Psoas muscle (tissue), 8 donors: ENCODE measurements around the gene NEUROD6. TPM values are rescaled to one million over a fixed set of nuclear protein-coding genes. Genes with fewer than 3 reads are reported as not detected.

Experiments
- ATAC-seq, 4 donors: fragments of 200-7000 bp; cut with Tn5 transposase; one replicate each; pipeline ENCODE4 v1.9.1; 2020; ENCODE audit warnings: moderate library complexity in 3 of 4, mild to moderate bottlenecking in 2 of 4
- DNase-seq, 2 donors: peaks; one replicate each; pipeline ENCODE4 v3.0.0-alpha.2; 2020
- H3K27ac ChIP-seq: fragments of 200-600 bp; one replicate; pipeline ENCODE4 v1.8.0; 2022
- H3K27me3 ChIP-seq, 3 donors: fragments of 200-600 bp in 1 of 3; one replicate each; pipeline versions ENCODE4 v1.6.1 to v1.8.0; 2013 to 2022; ENCODE audit warnings: low read length in 2 of 3, mild to moderate bottlenecking in 2 of 3, moderate library complexity in 1 of 3; ENCODE audit not compliant: insufficient read depth in 3 of 3
- H3K36me3 ChIP-seq, 2 donors: fragments of 200-600 bp in 1 of 2; one replicate each; pipeline versions ENCODE4 v1.6.1 to v1.8.0; 2013 to 2022; ENCODE audit warnings: low read depth in 1 of 2, mild to moderate bottlenecking in 1 of 2, moderate library complexity in 1 of 2; ENCODE audit not compliant: insufficient read depth in 1 of 2
- H3K4me1 ChIP-seq: fragments of 200-600 bp; one replicate; pipeline ENCODE4 v1.8.0; 2022
- H3K4me3 ChIP-seq: fragments of 200-600 bp; one replicate; pipeline ENCODE4 v1.8.0; 2022; ENCODE audit warnings: mild to moderate bottlenecking
- H3K9me3 ChIP-seq: fragments of 200-600 bp; one replicate; pipeline ENCODE4 v1.8.0; 2022
- WGBS, 3 donors: extraction: QIAGEN DNeasy Blood & Tissue Kit; methylation state at CpG; one replicate each; pipeline versions ENCODE4 v1.1.6 to v1.1.7; 2013; 5-methylcytosine and 5-hydroxymethylcytosine counted together
- intact Hi-C, 2 donors: fragments of 100-400 bp; cut with DNase I; formaldehyde crosslinking; loops; one replicate each; pipeline versions ENCODE4 v1.11.0 to v1.14.2; 2022
- polyA plus RNA-seq, 3 donors: library from polyadenylated mRNA; stranded (reverse); fragments of 200-250 nt; gene quantifications; one replicate each; pipeline ENCODE4 v1.2.3, GENCODE V29; 2013
- total RNA-seq, 4 donors: library from RNA; stranded (reverse); fragmentation: NEBNext Ultra II Directional in 2 of 4; extraction: Animal tissue kit (Norgen Biotek cat#: 25700) in 2 of 4; gene quantifications; one replicate each; pipeline versions ENCODE4 v1.2.1 to v1.2.4, GENCODE V29; 2021 to 2023
- TF ChIP-seq, protein P1 (sequence below): fragments of 200-600 bp; IDR thresholded peaks from one replicate; pipeline ENCODE4 v1.8.0; 2022; ENCODE audit warnings: antibody characterized with exemption
- donor health status: healthy with polysubstance abuse.
- donor health status: DM: no; HTN: no; CAD: no; lungs with moderate emphysema.
- donor health status: Bipolar disorder and iron deficiency.
- donor health status: healthy.
- donor health status: DM: yes; HTN: yes; CAD: no.
- donor health status: DM: no; HTN: no; CAD: no.
- donor health status: DM: no; HTN: no; CAD: no.
- donor health status: DM: yes; HTN: yes; CAD: no.

The NEUROD6 gene
- total and polyA plus RNA-seq, 7 donors, result 0.05 TPM; not detected in 6

DNA sequence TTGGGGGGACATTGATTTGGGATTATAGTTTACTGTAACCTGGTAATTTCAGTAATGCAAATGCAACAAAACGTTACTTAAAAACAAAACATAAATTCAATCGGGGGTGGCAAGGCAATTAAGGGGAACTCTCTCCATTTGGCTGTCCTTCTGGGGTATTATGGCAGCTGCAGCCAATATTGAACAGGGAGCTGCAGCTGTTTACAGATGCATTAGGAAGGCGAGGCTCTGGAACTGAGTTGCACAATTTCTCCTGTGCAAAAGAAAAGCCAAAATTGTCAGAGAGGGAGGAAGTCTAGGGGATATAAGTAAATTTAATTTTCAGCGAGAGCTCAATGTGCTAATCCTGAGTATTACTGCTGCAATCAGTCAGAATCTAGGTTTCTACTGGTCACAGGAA is 36.1 kb downstream of the NEUROD6 start:
- peaks cover 0 to 2% (median 0%) of the 10 kb centered on the region in 3 donors for H3K27me3 ChIP-seq
- H3K36me3 ChIP-seq, result no peaks in the 10 kb centered on the region
- DNase-seq, result no peak
- intact Hi-C loops, result no loop called here
- no peaks in the 10 kb centered on the region for H3K9me3 ChIP-seq
- TF ChIP-seq, protein P1, sequence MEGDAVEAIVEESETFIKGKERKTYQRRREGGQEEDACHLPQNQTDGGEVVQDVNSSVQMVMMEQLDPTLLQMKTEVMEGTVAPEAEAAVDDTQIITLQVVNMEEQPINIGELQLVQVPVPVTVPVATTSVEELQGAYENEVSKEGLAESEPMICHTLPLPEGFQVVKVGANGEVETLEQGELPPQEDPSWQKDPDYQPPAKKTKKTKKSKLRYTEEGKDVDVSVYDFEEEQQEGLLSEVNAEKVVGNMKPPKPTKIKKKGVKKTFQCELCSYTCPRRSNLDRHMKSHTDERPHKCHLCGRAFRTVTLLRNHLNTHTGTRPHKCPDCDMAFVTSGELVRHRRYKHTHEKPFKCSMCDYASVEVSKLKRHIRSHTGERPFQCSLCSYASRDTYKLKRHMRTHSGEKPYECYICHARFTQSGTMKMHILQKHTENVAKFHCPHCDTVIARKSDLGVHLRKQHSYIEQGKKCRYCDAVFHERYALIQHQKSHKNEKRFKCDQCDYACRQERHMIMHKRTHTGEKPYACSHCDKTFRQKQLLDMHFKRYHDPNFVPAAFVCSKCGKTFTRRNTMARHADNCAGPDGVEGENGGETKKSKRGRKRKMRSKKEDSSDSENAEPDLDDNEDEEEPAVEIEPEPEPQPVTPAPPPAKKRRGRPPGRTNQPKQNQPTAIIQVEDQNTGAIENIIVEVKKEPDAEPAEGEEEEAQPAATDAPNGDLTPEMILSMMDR, result no peak
- no peak overlapping the region for H3K27ac ChIP-seq
- 19 to 30% (median 21%) methylated on average over 4 of the region's 4 CpGs for WGBS, 3 donors
- ATAC-seq, result no peak
- no peaks in the 10 kb centered on the region for H3K4me1 ChIP-seq
- no peak overlapping the region for H3K4me3 ChIP-seq

DNA sequence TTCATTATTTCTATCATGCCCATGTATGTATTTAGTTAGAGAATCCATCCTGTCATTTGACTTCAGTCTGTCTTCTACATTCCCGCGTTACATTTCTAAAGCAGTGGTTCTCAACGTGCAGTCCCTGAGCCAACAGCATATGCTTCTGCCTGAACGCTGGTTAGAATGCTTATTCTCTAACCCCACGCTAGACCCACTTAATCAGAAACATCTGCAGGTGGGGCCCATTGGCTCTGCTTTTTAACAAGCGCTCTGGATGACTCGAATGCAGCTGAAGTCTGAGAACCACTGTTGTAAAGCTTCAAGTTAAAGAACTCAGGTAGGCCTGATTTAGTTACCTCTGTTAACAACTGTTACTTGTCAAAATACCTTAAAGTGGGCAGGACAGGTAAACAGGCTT is 38.2 kb downstream of the NEUROD6 start:
- no peaks in the 10 kb centered on the region for H3K4me1 ChIP-seq
- TF ChIP-seq, protein P1, result no peak
- H3K4me3 ChIP-seq, result no peak overlapping the region
- no peaks in the 10 kb centered on the region for H3K9me3 ChIP-seq
- no peak for DNase-seq
- peaks cover 0 to 2% (median 0%) of the 10 kb centered on the region in 3 donors for H3K27me3 ChIP-seq
- intact Hi-C loops, result no loop called here
- no peaks in the 10 kb centered on the region for H3K36me3 ChIP-seq
- no peak for ATAC-seq
- 43 to 52% (median 48%) methylated on average over 7 of the region's 7 CpGs for WGBS, 3 donors
- H3K27ac ChIP-seq, result no peak overlapping the region

DNA sequence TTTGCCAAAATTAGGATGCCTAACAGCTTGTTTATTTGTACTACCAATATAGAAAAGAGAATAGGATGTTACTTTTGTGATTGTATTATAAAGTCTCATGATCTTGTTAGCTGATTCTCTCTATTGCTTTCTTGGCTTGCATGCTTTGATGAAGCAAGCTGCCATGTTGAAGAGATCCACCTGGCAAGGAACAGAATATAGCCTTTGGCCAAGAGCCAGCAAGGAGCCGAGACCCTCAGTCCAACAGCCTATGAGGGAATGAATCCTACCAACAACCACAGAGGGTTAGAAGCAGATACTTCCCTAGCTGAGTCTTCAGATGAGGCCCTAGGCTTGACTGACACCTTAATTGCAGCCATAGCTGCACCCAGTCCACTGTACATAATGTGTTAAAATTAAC is 41.2 kb downstream of the NEUROD6 start:
- intact Hi-C loops, result no loop called here
- peaks cover 0 to 2% (median 0%) of the 10 kb centered on the region in 3 donors for H3K27me3 ChIP-seq
- WGBS, 3 donors, result 10 to 31% (median 11%) methylated on average over 1 of the region's 1 CpG
- no peak overlapping the region for H3K4me3 ChIP-seq
- no peaks in the 10 kb centered on the region for H3K4me1 ChIP-seq
- ATAC-seq (no peak), DNase-seq (no peak)
- TF ChIP-seq, protein P1, result no peak
- H3K9me3 ChIP-seq, result no peaks in the 10 kb centered on the region
- no peaks in the 10 kb centered on the region for H3K36me3 ChIP-seq
- H3K27ac ChIP-seq, result no peak overlapping the region

DNA sequence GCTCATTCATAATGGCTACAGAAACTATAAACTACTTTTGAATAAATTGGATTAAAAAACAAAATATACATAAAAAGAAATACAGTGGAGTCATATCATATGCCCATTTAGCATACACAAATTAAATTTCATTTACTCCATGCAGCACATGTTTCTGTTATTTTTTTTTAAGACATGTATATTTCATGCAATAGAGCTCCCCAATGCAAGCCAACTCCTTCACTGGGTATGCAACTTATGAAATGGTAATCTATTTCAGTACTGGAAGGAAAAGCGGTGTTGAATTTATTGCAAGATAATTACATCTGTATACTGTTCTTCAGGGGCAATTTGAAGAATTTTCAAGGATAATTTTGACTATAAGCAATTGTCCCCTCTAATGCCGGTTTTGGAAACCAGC is 49.9 kb downstream of the NEUROD6 start:
- no peaks in the 10 kb centered on the region for H3K9me3 ChIP-seq
- no peaks in the 10 kb centered on the region for H3K36me3 ChIP-seq
- ATAC-seq (no peak), DNase-seq (no peak)
- TF ChIP-seq, protein P1, result no peak
- intact Hi-C loops, result no loop called here
- H3K27ac ChIP-seq, result no peak overlapping the region
- no peaks in the 10 kb centered on the region for H3K4me1 ChIP-seq
- no peaks in the 10 kb centered on the region for H3K27me3 ChIP-seq
- WGBS, 3 donors, result 67 to 88% (median 84%) methylated on average over 2 of the region's 2 CpGs
- H3K4me3 ChIP-seq, result no peak overlapping the region

Other genes with a start within 250 kb of the NEUROD6 start
- gene ITPRID1, start 173.4 kb upstream of the NEUROD6 start, total RNA-seq, result not detected
- gene ITPRID1, start 173.4 kb upstream of the NEUROD6 start, polyA plus RNA-seq, result not detected